Hippocampal formation (tissue), 2 donors: ENCODE results near the gene SNX9.
"Not testable (repeated sequence)": the region's sequence is repeated elsewhere in the genome, so short reads cannot be mapped to it uniquely, and the experiment has no call there.

Source experiments
- DNase-seq, 2 donors: peaks; one replicate each; lab custom pipeline; 2025; lab: John Stamatoyannopoulos, UW

SNX9 gene

DNA sequence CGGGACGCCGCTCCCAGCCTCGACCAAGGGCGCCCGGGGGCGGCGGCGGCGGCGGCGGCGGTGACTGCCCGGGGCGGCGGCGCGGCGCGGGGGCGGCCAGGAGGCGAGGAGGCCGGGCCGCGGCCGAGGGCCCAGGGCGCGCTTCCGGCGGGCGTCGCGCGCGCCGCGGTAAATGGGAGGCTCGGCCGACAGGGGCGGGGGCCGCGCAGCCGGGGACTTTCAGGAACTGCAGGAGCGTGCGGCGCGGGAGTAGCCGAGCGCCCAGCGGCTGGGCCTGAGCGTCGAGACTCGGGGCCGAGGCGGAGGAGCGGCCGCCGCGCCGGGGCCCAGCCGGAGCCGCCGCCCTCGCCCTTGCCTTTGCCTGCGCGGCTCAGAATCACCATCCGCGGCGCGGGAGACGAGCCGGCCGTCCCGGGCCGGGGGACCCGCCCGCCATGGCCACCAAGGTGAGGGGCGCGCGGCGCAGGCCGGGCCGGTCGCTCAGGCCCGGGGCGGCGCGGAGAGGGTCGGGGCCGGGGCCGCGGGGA is at the start of gene SNX9:
SNX9 (plus strand) TSS at position 246 of the 527 bp plus-strand sequence; CDS start at position 435, 189 bp downstream.
- peak; percentile 55 to 71 for DNase-seq

GRCh38 chr6:157773248-157773773 is 49.7 kb upstream of the SNX9 start:
- DNase-seq, result no peak

- DNase-seq, result no peak
Measured at GRCh38 chr6:157774153-157775135, 48.6 kb upstream of the SNX9 start.

GRCh38 chr6:157775376-157775775 is 47.7 kb upstream of the SNX9 start:
- DNase-seq, result no peak

DNA sequence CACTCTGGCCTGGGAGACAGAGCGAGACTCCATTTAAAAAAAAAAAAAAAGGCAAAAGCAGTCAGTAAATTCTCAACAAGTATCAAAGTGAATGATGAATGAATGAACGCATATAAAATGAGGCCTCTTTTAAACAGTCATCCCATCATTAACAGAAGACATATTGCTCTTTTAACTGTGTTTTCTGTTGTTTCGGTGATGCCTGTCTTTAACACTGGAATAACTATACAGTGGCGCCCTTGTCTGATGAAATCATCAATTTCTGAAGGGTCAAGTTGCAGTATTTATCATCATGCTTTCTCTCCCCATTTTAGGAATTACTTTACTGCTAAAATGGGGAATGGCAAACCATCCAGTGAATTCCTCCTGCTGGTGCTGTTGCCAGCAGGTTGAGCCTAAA is 45.7 kb upstream of the SNX9 start:
- DNase-seq, result no peak

- DNase-seq, result no peak
Measured at GRCh38 chr6:157778719-157779118, 44.3 kb upstream of the SNX9 start.

DNA sequence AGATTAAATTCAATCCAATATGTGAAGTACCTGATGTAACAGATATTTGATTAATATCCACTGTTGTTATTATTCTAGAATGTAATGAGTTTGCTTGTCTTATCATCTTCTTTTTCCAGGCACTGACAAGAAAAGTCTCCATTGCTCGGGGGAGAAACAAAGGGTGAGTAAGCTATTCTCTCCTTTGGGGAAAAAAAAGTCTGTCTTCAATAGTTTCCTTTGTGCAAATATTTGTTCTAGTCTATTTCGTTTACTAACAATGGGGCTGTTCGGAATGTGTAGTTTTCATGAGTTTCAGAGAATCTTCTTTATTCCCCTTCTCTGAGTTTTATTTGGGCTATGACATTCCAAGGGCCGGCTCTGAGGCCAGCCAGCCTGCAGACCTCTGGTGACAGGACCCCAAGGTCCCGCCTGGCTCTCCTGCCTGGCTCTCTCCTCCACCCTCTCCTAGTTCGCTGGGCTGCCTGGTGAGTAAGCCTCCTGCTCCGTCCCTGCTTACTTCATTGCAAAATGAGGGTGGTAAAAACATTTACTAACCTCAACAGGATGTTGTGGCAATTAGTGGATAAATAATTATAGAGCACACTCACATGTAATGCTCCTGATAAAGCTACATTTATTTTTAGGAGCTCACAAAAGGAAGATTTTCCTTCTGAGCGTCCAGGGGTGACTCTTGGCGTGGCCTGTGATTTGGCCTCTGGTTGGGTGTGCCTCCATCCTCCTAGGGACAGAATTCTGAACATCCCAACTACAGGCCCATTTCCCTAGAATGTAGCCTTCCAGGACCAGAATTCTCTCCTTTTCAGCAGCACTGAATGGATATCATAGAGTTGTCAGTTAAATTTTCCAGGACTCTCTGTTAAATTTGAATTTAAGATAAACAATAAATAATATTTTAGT is 43.1 kb upstream of the SNX9 start:
- DNase-seq, result no peak

GRCh38 chr6:157785636-157786035 is 37.4 kb upstream of the SNX9 start:
- no peak for DNase-seq

DNA sequence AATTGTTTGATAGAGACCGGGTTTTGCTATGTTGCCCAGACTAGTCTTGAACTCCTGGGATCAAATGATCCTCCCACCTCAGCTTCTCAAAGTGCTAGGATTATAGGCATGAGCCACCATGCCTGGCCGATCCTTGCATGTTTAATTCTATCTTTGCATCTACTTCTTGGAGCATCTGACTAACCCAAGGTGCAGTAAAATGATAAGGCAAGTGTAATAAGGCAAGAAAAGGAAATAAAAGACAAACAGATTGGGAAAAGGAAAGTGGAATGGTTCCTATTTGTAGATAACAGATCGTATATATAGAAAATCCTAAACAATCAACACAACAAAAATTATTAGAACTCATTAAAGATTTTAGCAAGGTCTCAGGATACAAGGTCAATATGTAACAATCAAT is 36.8 kb upstream of the SNX9 start:
- DNase-seq, result no peak

DNA sequence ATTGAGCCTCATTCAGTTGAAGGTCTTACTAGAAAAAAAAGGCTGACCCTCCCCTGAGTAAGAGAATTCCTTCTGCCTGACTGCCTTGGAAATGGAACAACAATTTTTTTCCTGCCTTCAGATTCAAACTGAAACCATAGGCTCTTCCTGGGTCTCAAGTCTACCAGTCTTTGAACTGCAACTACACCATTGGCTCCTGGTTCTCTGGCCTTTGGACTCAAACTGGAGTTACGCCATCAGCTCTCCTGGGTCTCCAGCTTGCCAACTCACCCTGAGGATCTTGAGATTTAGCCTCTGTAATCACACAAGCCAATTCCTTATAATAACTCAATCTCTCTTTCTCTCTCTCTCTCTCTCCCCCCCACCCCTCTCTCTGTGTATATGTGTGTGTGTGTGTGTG is 36.0 kb upstream of the SNX9 start:
- DNase-seq, result no peak

- no peak for DNase-seq
Measured at GRCh38 chr6:157788180-157788579, 34.9 kb upstream of the SNX9 start.

GRCh38 chr6:157789297-157789696 is 33.7 kb upstream of the SNX9 start:
- no peak for DNase-seq

- DNase-seq, result no peak
Measured at GRCh38 chr6:157789861-157790260, 33.2 kb upstream of the SNX9 start.

DNA sequence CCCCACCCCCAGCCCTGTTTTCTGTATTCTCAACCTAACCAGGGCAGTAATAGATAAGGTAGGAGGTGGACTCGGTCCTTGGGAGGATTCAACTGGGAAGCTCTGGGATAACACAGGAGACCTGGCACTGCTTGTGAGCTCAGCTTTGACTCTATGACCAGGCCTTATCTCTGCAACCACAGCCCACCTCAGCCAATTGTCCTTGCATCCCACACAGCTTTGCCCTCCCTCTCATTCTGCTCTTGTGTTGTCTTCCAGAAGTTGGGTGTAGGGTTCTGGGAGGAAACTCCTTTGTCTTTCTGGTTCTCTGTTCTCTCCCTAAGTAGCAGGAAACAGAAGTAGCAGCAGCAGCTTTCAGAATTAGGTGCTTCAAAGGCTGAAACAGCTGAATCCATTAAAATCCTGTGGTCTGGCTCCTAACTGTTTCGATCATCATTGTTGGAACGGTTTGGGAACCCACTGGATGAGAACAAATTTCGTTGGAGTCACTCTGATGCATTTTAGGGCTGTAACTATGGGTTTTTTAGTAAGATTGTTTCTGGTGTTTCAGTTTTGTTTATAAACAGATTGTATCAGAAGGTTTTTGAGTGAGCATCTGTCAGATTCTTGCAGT is 32.4 kb upstream of the SNX9 start:
- no peak for DNase-seq

DNA sequence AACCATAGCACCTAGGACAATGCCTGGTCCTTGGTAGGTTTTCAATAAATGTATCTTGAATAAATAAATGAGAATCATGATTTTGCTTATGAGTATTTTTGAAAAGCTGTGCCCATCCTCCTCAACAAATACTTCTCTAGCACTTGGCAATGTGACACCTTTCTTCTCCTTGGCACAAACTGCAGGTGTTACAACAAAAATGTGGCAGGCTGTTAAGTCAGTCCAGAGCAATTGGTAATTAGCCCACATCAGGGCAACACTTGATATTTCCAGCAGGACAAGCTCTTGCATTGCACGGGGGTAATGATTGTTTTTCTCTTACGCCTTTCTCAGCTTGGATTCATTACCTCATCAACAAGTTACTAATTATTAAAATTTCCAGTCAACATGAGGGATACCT is 31.6 kb upstream of the SNX9 start:
- no peak for DNase-seq

- DNase-seq, result no peak
Measured at GRCh38 chr6:157792671-157793070, 30.4 kb upstream of the SNX9 start.

DNA sequence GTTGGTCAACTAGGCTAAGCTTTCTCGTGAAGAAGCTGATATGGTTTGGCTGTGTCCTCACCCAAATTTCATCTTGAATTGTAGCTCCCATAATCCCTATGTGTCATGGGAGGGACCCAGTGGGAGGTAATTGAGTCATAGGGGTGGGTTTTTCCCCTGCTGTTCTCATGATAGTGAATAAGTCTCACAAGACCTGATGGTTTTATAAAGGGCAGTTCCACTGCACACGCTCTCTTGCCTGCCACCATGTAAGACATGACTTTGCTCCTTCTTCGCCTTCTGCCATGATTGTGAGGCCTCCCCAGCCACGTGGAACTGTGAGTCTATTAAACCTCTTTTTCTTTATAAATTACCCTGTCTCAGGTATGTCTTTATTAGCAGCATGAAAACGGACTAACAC is 29.0 kb upstream of the SNX9 start:
- DNase-seq, result not testable (repeated sequence)

- no peak for DNase-seq
Measured at GRCh38 chr6:157795841-157796240, 27.2 kb upstream of the SNX9 start.

DNA sequence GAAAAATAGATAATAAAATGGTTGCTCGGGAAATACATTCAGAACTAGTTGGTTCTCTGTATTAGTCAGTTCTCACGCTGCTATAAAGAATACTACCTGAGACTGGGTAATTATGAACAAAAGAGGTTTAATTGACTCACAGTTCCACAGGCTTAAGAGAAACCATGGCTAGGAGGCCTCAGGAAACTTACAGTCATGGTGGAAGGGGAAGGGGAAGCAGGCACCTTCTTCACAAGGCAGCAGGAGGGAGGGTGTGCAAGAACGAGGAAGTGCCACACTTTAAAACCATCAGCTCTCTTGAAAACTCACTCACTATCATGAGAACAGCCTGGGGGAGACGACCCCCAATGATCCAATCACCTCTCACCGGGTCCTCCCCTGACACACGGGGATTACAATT is 24.2 kb upstream of the SNX9 start:
- DNase-seq, result no peak

- DNase-seq, result not testable (repeated sequence)
Measured at GRCh38 chr6:157799561-157799960, 23.5 kb upstream of the SNX9 start.

GRCh38 chr6:157800420-157801237 is 22.4 kb upstream of the SNX9 start:
- DNase-seq, result no peak
